NCI-H460 (cell line): Measurements from ENCODE around the gene CETN2. TPM values are rescaled to one million over a fixed set of nuclear protein-coding genes. Genes with fewer than 3 reads are reported as not detected.
"Not testable (repeated sequence)": the region's sequence is repeated elsewhere in the genome, so short reads cannot be mapped to it uniquely, and the experiment has no call there.

Experiments
- DNase-seq: peaks from one replicate; pipeline ENCODE4 v3.0.0-alpha.2; 2016; ENCODE audit warnings: low read depth; ENCODE audit errors: extremely low read depth
- polyA plus RNA-seq: library from polyadenylated mRNA; depleted of rRNA; stranded (reverse); fragments of >200 nt; gene quantifications from 2 replicates; pipeline ENCODE4 v1.2.3, GENCODE V29; 2014; cell fraction: nucleus; rRNA removed
- total RNA-seq: library from RNA; depleted of rRNA; stranded (reverse); fragments of >200 nt; shearing (Covaris generic); gene quantifications from 2 replicates; pipeline ENCODE4 v1.2.3, GENCODE V29; 2014; rRNA removed

The CETN2 gene
- 31.8 and 37.7 TPM in 2 replicates for total RNA-seq
- 25.7 and 29.2 TPM in 2 replicates for polyA plus RNA-seq

GRCh38 chrX:152830312-152831305, at the start of gene CETN2, which contains the start of gene NSDHL:
Gene CETN2 (minus strand): TSS chrX:152830757. CDS start chrX:152830710, 47 bp downstream.
Gene NSDHL (plus strand): TSS chrX:152831063. CDS start chrX:152846325, 15,262 bp downstream.
- DNase-seq: peak; percentile 96

GRCh38 chrX:152878976-152879755, 48.6 kb upstream of the CETN2 start:
- no peak for DNase-seq

- DNase-seq: no peak
These were observed 46.6 kb upstream of the CETN2 start for GRCh38 chrX:152876931-152877840.

GRCh38 chrX:152873361-152873760, 42.8 kb upstream of the CETN2 start:
- DNase-seq: no peak

GRCh38 chrX:152872522-152872921, 42.0 kb upstream of the CETN2 start:
- DNase-seq: no peak

GRCh38 chrX:152871260-152871659, 40.7 kb upstream of the CETN2 start:
- DNase-seq: no peak

- DNase-seq: no peak
These were observed 39.4 kb upstream of the CETN2 start for GRCh38 chrX:152869972-152870371.

- DNase-seq: no peak
These were observed 35.8 kb upstream of the CETN2 start for GRCh38 chrX:152866386-152866785.

- DNase-seq: no peak
These were observed 34.8 kb upstream of the CETN2 start for GRCh38 chrX:152865232-152865920.

- DNase-seq: no peak
These were observed 31.3 kb upstream of the CETN2 start for GRCh38 chrX:152861826-152862225.

- no peak for DNase-seq
These were observed 30.6 kb upstream of the CETN2 start for GRCh38 chrX:152861116-152861515.

GRCh38 chrX:152853986-152854385, 23.4 kb upstream of the CETN2 start:
- DNase-seq: no peak

- no peak for DNase-seq
These were observed 19.9 kb upstream of the CETN2 start for GRCh38 chrX:152850465-152850864.

GRCh38 chrX:152847281-152847680, 16.7 kb upstream of the CETN2 start:
- no peak for DNase-seq

- no peak for DNase-seq
These were observed 15.2 kb upstream of the CETN2 start for GRCh38 chrX:152845618-152846240.

GRCh38 chrX:152844256-152844655, 13.7 kb upstream of the CETN2 start:
- no peak for DNase-seq

GRCh38 chrX:152843852-152844251, 13.3 kb upstream of the CETN2 start:
- no peak for DNase-seq

- no peak for DNase-seq
These were observed 12.3 kb upstream of the CETN2 start for GRCh38 chrX:152842772-152843338.

- not testable (repeated sequence) for DNase-seq
These were observed 4.9 kb upstream of the CETN2 start for GRCh38 chrX:152835470-152835869.
